GM12878 (cell line): ENCODE results near the gene CLSTN2. TPM values are rescaled to one million over a fixed set of nuclear protein-coding genes. Genes with fewer than 3 reads are reported as not detected.

Source experiments
- ATAC-seq: fragments of 200-7000 bp; cut with Tn5 transposase; 3 replicates; pipeline ENCODE4 v1.9.1; 2020; ENCODE audit warnings: mild to moderate bottlenecking, moderate library complexity
- BruUV-seq: library from RNA; stranded (reverse); fragments of 400-500 nt; replicated peaks from 2 replicates; lab custom pipeline; 2021; lab: Mats Ljungman, UMichigan
- CTCF ChIA-PET: fragments of 300-600 bp; sonication (Branson Sonifier 250); formaldehyde crosslinking; extraction: SDS; loops from one replicate; lab custom pipeline; 2021; ENCODE audit warnings: inconsistent platforms; lab: Yijun Ruan, JAX
- POLR2A ChIA-PET: fragments of 350-600 bp; formaldehyde crosslinking; extraction: SDS; loops from one replicate; lab custom pipeline; 2021; ENCODE audit warnings: inconsistent platforms; lab: Charles Lee
- RAD21 ChIA-PET: fragments of 300-600 bp; sonication (Branson Sonifier 250); formaldehyde crosslinking; loops from one replicate; lab custom pipeline; 2023; ENCODE audit warnings: antibody characterized with exemption; ENCODE audit not compliant: unreplicated experiment; lab: Charles Lee
- SMC1A ChIA-PET: fragments of 300-600 bp; sonication (Branson Sonifier 250); formaldehyde crosslinking; loops from one replicate; lab custom pipeline; 2023; ENCODE audit not compliant: unreplicated experiment, uncharacterized antibody; lab: Charles Lee
- DNase-seq: peaks from one replicate; pipeline ENCODE4 v3.0.0-alpha.2; 2011; ENCODE audit warnings: low read depth, low spot score
- FAIRE-seq: peaks from 3 replicates; lab custom pipeline; 2011; peaks lifted over from hg19 to GRCh38; lab: Jason Lieb, UNC
- H2AFZ ChIP-seq: 2 replicates; pipeline ENCODE4 v1.6.0; 2011; ENCODE audit warnings: low read depth, low read length, control low read depth; ENCODE audit not compliant: control insufficient read depth
- H3K27ac ChIP-seq: 2 replicates; pipeline ENCODE4 v1.5.1; 2011; ENCODE audit warnings: control low read depth; ENCODE audit not compliant: control insufficient read depth, insufficient read depth
- H3K27me3 ChIP-seq, 2 experiments: replicated peaks in 1 of 2; 2 replicates each; pipeline versions ENCODE4 v1.6.0 to v1.6.1; 2011; ENCODE audit warnings: low read length in 1 of 2; ENCODE audit not compliant: control insufficient read depth in 2 of 2, insufficient read depth in 2 of 2
- H3K36me3 ChIP-seq, 2 experiments: 2 replicates each; pipeline ENCODE4 v1.5.1; 2011; ENCODE audit warnings: low read length in 1 of 2; ENCODE audit not compliant: control insufficient read depth in 2 of 2, insufficient read depth in 2 of 2
- H3K4me1 ChIP-seq: 2 replicates; pipeline ENCODE4 v1.6.1; 2011; ENCODE audit warnings: mild to moderate bottlenecking, low read length, moderate library complexity, mixed read lengths; ENCODE audit not compliant: control insufficient read depth, insufficient read depth
- H3K4me2 ChIP-seq: 2 replicates; pipeline ENCODE4 v1.6.0; 2011; ENCODE audit warnings: control low read depth; ENCODE audit not compliant: control insufficient read depth, insufficient read depth
- H3K4me3 ChIP-seq: fragments of 200-600 bp; sonication (generic); 2 replicates; pipeline ENCODE4 v1.5.1; 2016
- H3K79me2 ChIP-seq: 2 replicates; pipeline ENCODE4 v1.6.0; 2011; ENCODE audit warnings: low read length; ENCODE audit not compliant: control insufficient read depth, insufficient read depth
- H3K9ac ChIP-seq: 2 replicates; pipeline ENCODE4 v1.8.0; 2011; ENCODE audit warnings: low read length, control low read depth, mixed read lengths; ENCODE audit not compliant: control insufficient read depth, insufficient read depth
- H3K9me3 ChIP-seq: replicated peaks from 3 replicates; pipeline ENCODE4 v1.5.1; 2011; ENCODE audit warnings: mild to moderate bottlenecking, low read length; ENCODE audit not compliant: control insufficient read depth, insufficient read depth
- H4K20me1 ChIP-seq: 2 replicates; pipeline ENCODE4 v1.6.0; 2011; ENCODE audit not compliant: control insufficient read depth, insufficient read depth
- EGR1 ChIP-seq, 2 experiments: IDR thresholded peaks; 1 replicate in 1 of 2; 2 replicates in 1 of 2; pipeline ENCODE4 v1.6.1; 2011 to 2012; ENCODE audit warnings: low read depth in 2 of 2, low read length in 2 of 2, borderline replicate concordance in 1 of 2, mild to moderate bottlenecking in 1 of 2, moderate library complexity in 1 of 2
- ESRRA ChIP-seq: IDR thresholded peaks from 2 replicates; pipeline ENCODE4 v1.6.1; 2012; ENCODE audit warnings: mild to moderate bottlenecking, low read length, improper control_type of control experiment
- HDAC2 ChIP-seq: fragments of 200-600 bp; sonication (generic); IDR thresholded peaks from 2 replicates; pipeline ENCODE4 v1.6.1; 2017
- IKZF1 ChIP-seq: fragments of 450-650 bp; conservative IDR thresholded peaks from 2 replicates; pipeline ENCODE4 v1.6.1; 2017; ENCODE audit warnings: antibody characterized with exemption, mild to moderate bottlenecking
- KAT2A ChIP-seq: conservative IDR thresholded peaks from 2 replicates; pipeline ENCODE4 v1.6.1; 2011; ENCODE audit warnings: low read depth, low read length; ENCODE audit not compliant: control insufficient read depth
- KLF5 ChIP-seq: fragments of 450-650 bp; IDR thresholded peaks from 2 replicates; pipeline ENCODE4 v1.6.1; 2014; ENCODE audit warnings: mild to moderate bottlenecking; ENCODE audit not compliant: partially characterized antibody
- LARP7 ChIP-seq: fragments of 450-650 bp; IDR thresholded peaks from 2 replicates; pipeline ENCODE4 v1.6.1; 2017; ENCODE audit warnings: mild to moderate bottlenecking
- MTA3 ChIP-seq: IDR thresholded peaks from 2 replicates; pipeline ENCODE4 v1.6.1; 2012; ENCODE audit warnings: low read length, inconsistent platforms, borderline replicate concordance
- NFYA ChIP-seq: IDR thresholded peaks from 2 replicates; pipeline ENCODE4 v1.6.1; 2011; ENCODE audit warnings: low read depth, mild to moderate bottlenecking, low read length, improper control_type of control experiment, borderline replicate concordance
- PKNOX1 ChIP-seq: fragments of 450-650 bp; IDR thresholded peaks from 2 replicates; pipeline ENCODE4 v1.6.1; 2016; ENCODE audit warnings: mild to moderate bottlenecking
- POLR2AphosphoS5 ChIP-seq: IDR thresholded peaks from 2 replicates; pipeline ENCODE4 v1.6.1; 2011; ENCODE audit warnings: mild to moderate bottlenecking, low read length, inconsistent platforms
- RELA ChIP-seq: fragments of 450-650 bp; IDR thresholded peaks from 2 replicates; pipeline ENCODE4 v1.8.0; 2014; ENCODE audit warnings: borderline replicate concordance; ENCODE audit not compliant: partially characterized antibody
- SMAD1 ChIP-seq: fragments of 450-650 bp; IDR thresholded peaks from 2 replicates; pipeline ENCODE4 v1.6.1; 2018; ENCODE audit warnings: mild to moderate bottlenecking, low read depth; ENCODE audit not compliant: partially characterized antibody
- SMC3 ChIP-seq: IDR thresholded peaks from 2 replicates; pipeline ENCODE4 v1.6.1; 2011; ENCODE audit warnings: low read length, improper control_type of control experiment, borderline replicate concordance
- STAT3 ChIP-seq: IDR thresholded peaks from 2 replicates; pipeline ENCODE4 v1.6.1; 2011; ENCODE audit warnings: low read depth, low read length, improper control_type of control experiment
- TBL1XR1 ChIP-seq: IDR thresholded peaks from 2 replicates; pipeline ENCODE4 v1.6.1; 2012; ENCODE audit warnings: low read depth, low read length, improper control_type of control experiment
- USF1 ChIP-seq: IDR thresholded peaks from 2 replicates; pipeline ENCODE4 v1.6.1; 2011; ENCODE audit warnings: borderline replicate concordance, low read depth, mild to moderate bottlenecking, moderate library complexity, mixed read lengths, low read length; ENCODE audit not compliant: insufficient read depth; ENCODE audit errors: extremely low read length
- ZNF24 ChIP-seq: fragments of 450-650 bp; IDR thresholded peaks from 2 replicates; pipeline ENCODE4 v1.6.1; 2017; ENCODE audit warnings: antibody characterized with exemption, mild to moderate bottlenecking
- WGBS: methylation state at CpG from one replicate; pipeline ENCODE4 v1.1.6; 2016; ENCODE audit warnings: low lambda C conversion rate; ENCODE audit not compliant: insufficient replicate concordance, insufficient coverage; ENCODE audit errors: missing lambda C conversion rate; 5-methylcytosine and 5-hydroxymethylcytosine counted together
- in situ Hi-C: fragments of 300-500 bp; cut with MboI; formaldehyde crosslinking; loops from 9 replicates; pipeline ENCODE4 v1.14.3; 2018; ENCODE audit warnings: mixed read lengths
- intact Hi-C: fragments of 100-400 bp; cut with micrococcal nuclease; formaldehyde crosslinking; loops from one replicate; pipeline ENCODE4 v1.14.2; 2022; ENCODE audit not compliant: unreplicated experiment
- polyA plus RNA-seq, 11 experiments: library from polyadenylated mRNA; depleted of rRNA in 4 of 11; unstranded in 6 of 11; stranded (reverse) in 5 of 11; fragments of >200 nt; fragmentation: Nextera tagmentation in 4 of 11; fragmentation: Illumina TruSeq in 1 of 11; extraction: Ambion mirVana in 4 of 11; extraction: Trizol in 1 of 11; gene quantifications; 1 replicate in 1 of 11; 2 replicates in 10 of 11; pipeline versions ENCODE4 v1.2.1 to v1.2.3, GENCODE V29; 2011 to 2016; ENCODE audit warnings: inconsistent platforms in 2 of 11, missing spikeins in 2 of 11, low read depth in 1 of 11
- total RNA-seq, 4 experiments: library from RNA; depleted of rRNA in 3 of 4; stranded (reverse); fragments of >200 nt in 3 of 4; fragmentation: Illumina TruSeq in 1 of 4; extraction: Trizol in 1 of 4; gene quantifications; 2 replicates each; pipeline versions ENCODE4 v1.2.1 to v1.2.3, GENCODE V29; 2013 to 2021
- TF ChIP-seq, protein P1 (sequence below): fragments of 450-650 bp; IDR thresholded peaks from 2 replicates; pipeline ENCODE4 v1.6.1; 2017; ENCODE audit warnings: mild to moderate bottlenecking
- TF ChIP-seq, protein P2 (sequence below): fragments of 450-650 bp; IDR thresholded peaks from 2 replicates; pipeline ENCODE4 v1.6.1; 2017; ENCODE audit warnings: low read depth, mild to moderate bottlenecking, moderate library complexity

Gene CLSTN2
- total and polyA plus RNA-seq, 10 of the 15 experiments (the other 5 are each of a cell fraction or from before 2014, with no cell fraction given) = under 0.01 to 0.10 (median under 0.01) TPM; not detected in 5

DNA sequence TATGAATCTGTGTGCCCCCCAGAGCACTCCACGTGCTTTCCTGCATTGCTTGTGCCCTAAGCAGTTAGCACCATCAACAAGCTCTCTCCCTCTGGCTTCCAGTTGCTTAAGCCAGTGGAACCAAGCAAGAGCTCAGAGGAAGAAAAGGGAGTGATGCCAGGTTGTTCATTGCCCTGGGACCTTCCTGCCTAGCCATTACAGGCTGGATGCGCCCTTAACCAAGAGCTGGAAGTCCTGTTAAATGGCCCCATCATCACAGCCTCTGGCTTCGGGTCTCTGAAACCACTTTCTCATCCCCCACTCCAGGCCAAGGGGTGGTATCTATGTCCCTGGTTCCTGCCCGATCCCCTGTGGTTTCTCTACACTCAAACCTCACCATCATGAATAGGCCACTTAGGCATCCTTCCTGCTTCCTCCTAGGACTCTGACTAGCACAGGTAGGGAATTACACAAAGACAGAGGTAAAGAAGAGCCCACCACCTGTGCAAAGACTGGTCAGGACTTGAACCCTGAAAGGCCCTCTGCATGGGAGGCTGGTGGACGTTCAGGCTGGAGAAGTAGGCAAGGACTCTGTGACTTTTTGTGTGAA is 433.3 kb downstream of the CLSTN2 start:
- no peak overlapping the region for H3K27ac ChIP-seq
- DNase-seq (no peak), FAIRE-seq (no peak), ATAC-seq (no peak)
- ChIA-PET CTCF (interaction anchor here (0.6 kb wide), 1 partner anchor 62 kb away, joined by 4 read pairs; no protein-coding TSS in a partner anchor), SMC1A (no interaction called here), POLR2A (no interaction called here), RAD21 (no interaction called here)
- no peak overlapping the region for H2AFZ ChIP-seq
- H3K9me3 ChIP-seq = no peaks in the 10 kb centered on the region
- WGBS = 19% methylated on average over 5 of the region's 5 CpGs
- H3K9ac ChIP-seq = no peak overlapping the region
- no peaks in the 10 kb centered on the region for H3K27me3 ChIP-seq
- intact Hi-C loops (no loop called here), in situ Hi-C loops (no loop called here)
- H3K4me1 ChIP-seq = no peaks in the 10 kb centered on the region
- BruUV-seq = no TSS peak
- no peaks in the 10 kb centered on the region for H3K79me2 ChIP-seq
- H4K20me1 ChIP-seq = no peaks in the 10 kb centered on the region
- no peak for TF ChIP-seq SMC3
- no peak for TF ChIP-seq EGR1 (IDR thresholded peaks at IDR 0.05; ENCODE audit: borderline replicate concordance in 1 of 2, low read depth in 2 of 2, low read length in 2 of 2)
- TF ChIP-seq USF1 = no peak
- TF ChIP-seq POLR2AphosphoS5 = no peak
- TF ChIP-seq, protein P1, sequence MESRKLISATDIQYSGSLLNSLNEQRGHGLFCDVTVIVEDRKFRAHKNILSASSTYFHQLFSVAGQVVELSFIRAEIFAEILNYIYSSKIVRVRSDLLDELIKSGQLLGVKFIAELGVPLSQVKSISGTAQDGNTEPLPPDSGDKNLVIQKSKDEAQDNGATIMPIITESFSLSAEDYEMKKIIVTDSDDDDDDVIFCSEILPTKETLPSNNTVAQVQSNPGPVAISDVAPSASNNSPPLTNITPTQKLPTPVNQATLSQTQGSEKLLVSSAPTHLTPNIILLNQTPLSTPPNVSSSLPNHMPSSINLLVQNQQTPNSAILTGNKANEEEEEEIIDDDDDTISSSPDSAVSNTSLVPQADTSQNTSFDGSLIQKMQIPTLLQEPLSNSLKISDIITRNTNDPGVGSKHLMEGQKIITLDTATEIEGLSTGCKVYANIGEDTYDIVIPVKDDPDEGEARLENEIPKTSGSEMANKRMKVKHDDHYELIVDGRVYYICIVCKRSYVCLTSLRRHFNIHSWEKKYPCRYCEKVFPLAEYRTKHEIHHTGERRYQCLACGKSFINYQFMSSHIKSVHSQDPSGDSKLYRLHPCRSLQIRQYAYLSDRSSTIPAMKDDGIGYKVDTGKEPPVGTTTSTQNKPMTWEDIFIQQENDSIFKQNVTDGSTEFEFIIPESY = no peak
- no peak for TF ChIP-seq MTA3
- TF ChIP-seq SMAD1 = no peak
- no peak for TF ChIP-seq IKZF1
- TF ChIP-seq ESRRA = no peak
- no peak for TF ChIP-seq ZNF24
- TF ChIP-seq HDAC2 = no peak
- TF ChIP-seq PKNOX1 = no peak
- TF ChIP-seq, protein P2, sequence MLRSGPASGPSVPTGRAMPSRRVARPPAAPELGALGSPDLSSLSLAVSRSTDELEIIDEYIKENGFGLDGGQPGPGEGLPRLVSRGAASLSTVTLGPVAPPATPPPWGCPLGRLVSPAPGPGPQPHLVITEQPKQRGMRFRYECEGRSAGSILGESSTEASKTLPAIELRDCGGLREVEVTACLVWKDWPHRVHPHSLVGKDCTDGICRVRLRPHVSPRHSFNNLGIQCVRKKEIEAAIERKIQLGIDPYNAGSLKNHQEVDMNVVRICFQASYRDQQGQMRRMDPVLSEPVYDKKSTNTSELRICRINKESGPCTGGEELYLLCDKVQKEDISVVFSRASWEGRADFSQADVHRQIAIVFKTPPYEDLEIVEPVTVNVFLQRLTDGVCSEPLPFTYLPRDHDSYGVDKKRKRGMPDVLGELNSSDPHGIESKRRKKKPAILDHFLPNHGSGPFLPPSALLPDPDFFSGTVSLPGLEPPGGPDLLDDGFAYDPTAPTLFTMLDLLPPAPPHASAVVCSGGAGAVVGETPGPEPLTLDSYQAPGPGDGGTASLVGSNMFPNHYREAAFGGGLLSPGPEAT = no peak
- no peak for TF ChIP-seq RELA
- TF ChIP-seq STAT3 = no peak
- no peak for TF ChIP-seq NFYA
- no peak for TF ChIP-seq KAT2A
- no peak for TF ChIP-seq KLF5
- no peak for TF ChIP-seq LARP7
- TF ChIP-seq TBL1XR1 = no peak
- H3K36me3 ChIP-seq = no peaks in the 10 kb centered on the region
- H3K4me3 ChIP-seq = no peak overlapping the region
- H3K4me2 ChIP-seq = no peak overlapping the region
